Endothelial cell of umbilical vein (primary cell): ENCODE measurements around the gene FUT9.

Experiments
- JUN ChIP-seq: IDR thresholded peaks from 2 replicates; pipeline ENCODE4 v1.6.1; 2011; ENCODE audit warnings: borderline replicate concordance, low read depth; ENCODE audit not compliant: insufficient read length, insufficient read depth
- POLR2A ChIP-seq: IDR thresholded peaks from 2 replicates; pipeline ENCODE4 v1.6.1; 2012; ENCODE audit warnings: low read depth, mild to moderate bottlenecking, control low read depth, low read length
- POLR2AphosphoS5 ChIP-seq: IDR thresholded peaks from 2 replicates; pipeline ENCODE4 v1.6.1; 2012; ENCODE audit warnings: low read depth, mild to moderate bottlenecking, control low read depth, low read length, moderate library complexity; ENCODE audit not compliant: insufficient read depth
- TF ChIP-seq, protein P1 (sequence below), 2 donors: IDR thresholded peaks; 1 replicate in 1 of 2; 2 replicates in 1 of 2; pipeline ENCODE4 v1.5.1; 2011; ENCODE audit warnings: low read length in 2 of 2, mild to moderate bottlenecking in 2 of 2, moderate library complexity in 2 of 2, control low read depth in 1 of 2, inconsistent platforms in 1 of 2, low read depth in 1 of 2; ENCODE audit not compliant: insufficient read depth in 1 of 2; ENCODE audit errors: extremely low read depth in 1 of 2

DNA sequence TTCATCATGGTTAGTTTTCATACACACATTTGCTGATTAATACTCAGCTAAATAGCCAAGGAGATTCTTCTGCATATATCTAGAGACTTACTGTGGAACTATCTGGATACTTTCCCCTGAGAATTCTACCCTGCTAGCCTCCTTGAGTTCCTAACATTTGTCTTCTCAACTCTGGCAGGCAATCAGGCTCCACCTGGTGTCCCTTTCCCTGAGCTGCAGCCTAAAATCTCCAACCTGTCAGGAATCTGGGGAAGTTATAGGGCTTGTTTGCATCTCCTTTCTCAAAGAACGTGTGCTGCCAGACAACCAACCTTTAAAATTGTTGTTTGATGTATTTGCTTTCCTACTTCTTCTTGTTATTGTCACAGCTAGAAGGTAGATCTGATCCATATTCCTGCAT is 73.4 kb downstream of the FUT9 start:
- no peak for TF ChIP-seq POLR2AphosphoS5
- TF ChIP-seq, protein P1, sequence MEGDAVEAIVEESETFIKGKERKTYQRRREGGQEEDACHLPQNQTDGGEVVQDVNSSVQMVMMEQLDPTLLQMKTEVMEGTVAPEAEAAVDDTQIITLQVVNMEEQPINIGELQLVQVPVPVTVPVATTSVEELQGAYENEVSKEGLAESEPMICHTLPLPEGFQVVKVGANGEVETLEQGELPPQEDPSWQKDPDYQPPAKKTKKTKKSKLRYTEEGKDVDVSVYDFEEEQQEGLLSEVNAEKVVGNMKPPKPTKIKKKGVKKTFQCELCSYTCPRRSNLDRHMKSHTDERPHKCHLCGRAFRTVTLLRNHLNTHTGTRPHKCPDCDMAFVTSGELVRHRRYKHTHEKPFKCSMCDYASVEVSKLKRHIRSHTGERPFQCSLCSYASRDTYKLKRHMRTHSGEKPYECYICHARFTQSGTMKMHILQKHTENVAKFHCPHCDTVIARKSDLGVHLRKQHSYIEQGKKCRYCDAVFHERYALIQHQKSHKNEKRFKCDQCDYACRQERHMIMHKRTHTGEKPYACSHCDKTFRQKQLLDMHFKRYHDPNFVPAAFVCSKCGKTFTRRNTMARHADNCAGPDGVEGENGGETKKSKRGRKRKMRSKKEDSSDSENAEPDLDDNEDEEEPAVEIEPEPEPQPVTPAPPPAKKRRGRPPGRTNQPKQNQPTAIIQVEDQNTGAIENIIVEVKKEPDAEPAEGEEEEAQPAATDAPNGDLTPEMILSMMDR (IDR thresholded peaks at IDR 0.05; ENCODE audit: extremely low read depth in 1 of 2, insufficient read depth in 1 of 2, low read depth in 1 of 2, low read length in 2 of 2), result no peak
- TF ChIP-seq POLR2A, result no peak
- no peak for TF ChIP-seq JUN
